ENCODE data around the gene STAT5B. TPM values are rescaled to one million over a fixed set of nuclear protein-coding genes. Genes with fewer than 3 reads are reported as not detected.

The STAT5B gene
- total and polyA plus RNA-seq, 4 experiments from 2014 or later = 91.3 to 261 (median 195) TPM

DNA sequence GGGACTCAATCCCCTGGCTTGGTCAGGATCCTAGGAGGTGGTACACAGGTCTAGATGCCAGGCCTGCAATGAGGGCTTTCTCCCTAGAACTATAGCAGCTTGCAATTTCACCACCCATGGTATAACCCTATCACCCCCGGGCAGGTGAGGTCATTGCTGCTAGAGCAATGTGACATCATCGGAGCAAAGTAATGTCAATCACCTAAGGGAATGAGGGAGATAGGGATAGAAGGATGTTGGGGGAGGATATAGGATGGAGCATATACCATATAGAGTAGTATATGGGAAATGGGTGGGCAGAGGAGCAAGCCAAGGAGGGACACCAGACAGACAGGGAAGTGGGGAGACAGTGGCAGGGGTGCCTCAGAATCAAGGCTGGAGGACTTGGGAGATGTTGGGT lies 98.5 kb downstream of the STAT5B start:
- no peaks in the 10 kb centered on the region for H3K27me3 ChIP-seq (ENCODE audit: insufficient read depth, low read length)
- POLR2A ChIA-PET (ENCODE audit: partially characterized antibody) = interaction anchor here (1.0 kb wide), 1 partner anchor 211 kb away, joined by 5 read pairs; the partner anchor contains the start of gene CNP
- no peak for DNase-seq
- no peak overlapping the region for H3K27ac ChIP-seq (ENCODE audit: low read depth, low read length)
- peaks cover 13 to 40% (median 25%) of the 10 kb centered on the region in 4 donors for H3K4me1 Mint-ChIP-seq
- H3K36me3 Mint-ChIP-seq = no peaks in the 10 kb centered on the region
- intact Hi-C loops (cut with micrococcal nuclease) = no loop called here
- H3K27me3 Mint-ChIP-seq = peaks cover 0 to 8% of the 10 kb centered on the region in 2 donors
- peaks cover 0 to 2% (median 0%) of the 10 kb centered on the region in 8 donors for H3K9me3 Mint-ChIP-seq
- peak overlapping the region in 3 of 8 donors; percentile 36 to 52 (median 46) for H3K4me3 Mint-ChIP-seq
- no peaks in the 10 kb centered on the region for H3K9me3 ChIP-seq (ENCODE audit: control insufficient read depth in 1 of 2, low read length in 2 of 2)
- H3K36me3 ChIP-seq (ENCODE audit: insufficient read depth, low read length) = no peaks in the 10 kb centered on the region
- CTCF ChIA-PET (ENCODE audit: partially characterized antibody) = no interaction called here
- H3K4me3 ChIP-seq (ENCODE audit: low read length in 2 of 2) = no peak overlapping the region
- H3K27ac Mint-ChIP-seq = peak overlapping the region in 2 of 7 donors; percentile 3 to 59
- H3K4me1 ChIP-seq (ENCODE audit: insufficient read depth, low read length) = peaks cover 39% of the 10 kb centered on the region

DNA sequence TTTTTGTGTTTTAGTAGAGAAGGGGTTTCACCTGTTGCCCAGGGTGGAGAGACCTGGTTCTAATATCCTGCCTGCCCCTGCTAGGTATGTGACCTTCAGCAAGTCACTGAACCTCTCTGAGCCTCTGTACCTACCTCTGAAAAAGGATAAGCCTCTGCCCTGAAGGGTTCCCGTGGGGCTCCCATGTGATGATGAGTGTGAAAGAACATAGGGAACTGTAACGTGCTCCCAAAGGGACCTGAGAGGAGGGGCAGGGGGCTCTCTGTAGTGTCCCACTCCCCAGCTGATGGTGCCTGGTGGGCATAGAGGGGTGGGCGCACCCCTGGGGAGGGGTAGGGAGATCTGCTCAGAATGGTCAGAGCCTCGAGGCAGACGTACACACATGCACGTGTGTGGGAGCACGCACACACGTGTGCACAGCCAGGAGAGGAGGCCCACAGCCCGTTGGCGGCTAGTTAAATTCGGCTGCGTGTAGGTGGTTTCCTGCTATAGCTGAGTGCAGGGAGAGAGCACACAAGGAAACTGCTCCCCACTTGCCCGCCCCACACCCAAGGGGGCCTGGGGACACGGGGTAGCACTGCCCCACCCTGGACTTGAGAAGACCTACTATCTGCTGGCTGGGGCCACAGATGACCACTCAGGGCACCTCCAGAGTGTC lies 101.9 kb downstream of the STAT5B start:
- no peaks in the 10 kb centered on the region for H3K9me3 ChIP-seq (ENCODE audit: control insufficient read depth in 1 of 2, low read length in 2 of 2)
- H3K4me3 Mint-ChIP-seq = no peak overlapping the region
- no peak overlapping the region for H3K4me3 ChIP-seq (ENCODE audit: low read length in 2 of 2)
- intact Hi-C loops (cut with micrococcal nuclease) = no loop called here
- DNase-seq = no peak
- H3K9me3 Mint-ChIP-seq = no peaks in the 10 kb centered on the region
- H3K4me1 Mint-ChIP-seq = peaks cover 6 to 16% (median 12%) of the 10 kb centered on the region in 4 donors
- ChIA-PET POLR2A (ENCODE audit: partially characterized antibody) (no interaction called here), CTCF (ENCODE audit: partially characterized antibody) (interaction anchor here (1.2 kb wide), 1 partner anchor 11 kb away, joined by 3 read pairs; the partner anchor contains the start of gene HCRT)
- peaks cover 0 to 4% of the 10 kb centered on the region in 2 donors for H3K27me3 Mint-ChIP-seq
- H3K27ac Mint-ChIP-seq = no peak overlapping the region
- peaks cover 12% of the 10 kb centered on the region for H3K4me1 ChIP-seq (ENCODE audit: insufficient read depth, low read length)
- no peak overlapping the region for H3K27ac ChIP-seq (ENCODE audit: low read depth, low read length)
- H3K36me3 ChIP-seq (ENCODE audit: insufficient read depth, low read length) = no peaks in the 10 kb centered on the region
- H3K36me3 Mint-ChIP-seq = no peaks in the 10 kb centered on the region
- no peaks in the 10 kb centered on the region for H3K27me3 ChIP-seq (ENCODE audit: insufficient read depth, low read length)

DNA sequence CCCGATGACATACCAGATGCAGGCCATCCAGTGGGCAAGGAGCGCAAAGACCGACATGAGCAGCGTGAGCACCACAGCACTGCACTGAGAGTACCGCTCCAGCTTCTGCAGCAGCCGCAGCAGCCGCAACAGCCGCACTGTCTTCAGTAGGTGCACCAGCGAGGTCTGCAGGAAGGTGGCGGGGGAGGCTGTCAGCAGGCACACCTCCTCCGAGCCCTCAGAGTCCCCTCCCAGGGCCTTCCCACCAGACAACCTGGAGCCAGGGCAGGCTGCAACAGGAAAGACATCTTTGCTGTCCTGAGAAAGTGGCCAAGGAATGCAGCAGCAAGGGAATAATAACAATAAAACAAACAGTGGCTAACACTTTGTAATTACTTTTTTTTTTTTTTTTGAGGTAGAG lies 104.4 kb downstream of the STAT5B start:
- Mint-ChIP-seq H3K4me3 (no peak overlapping the region), H3K36me3 (no peaks in the 10 kb centered on the region), H3K4me1 (no peaks in the 10 kb centered on the region), H3K9me3 (no peaks in the 10 kb centered on the region), H3K27me3 (peaks cover 0 to 2% of the 10 kb centered on the region in 2 donors), H3K27ac (no peak overlapping the region)
- Histone ChIP-seq H3K27me3 (ENCODE audit: insufficient read depth, low read length) (no peaks in the 10 kb centered on the region), H3K27ac (ENCODE audit: low read depth, low read length) (no peak overlapping the region), H3K4me1 (ENCODE audit: insufficient read depth, low read length) (no peaks in the 10 kb centered on the region), H3K4me3 (ENCODE audit: low read length in 2 of 2) (no peak overlapping the region), H3K36me3 (ENCODE audit: insufficient read depth, low read length) (no peaks in the 10 kb centered on the region), H3K9me3 (ENCODE audit: control insufficient read depth in 1 of 2, low read length in 2 of 2) (no peaks in the 10 kb centered on the region)
- intact Hi-C loops (cut with micrococcal nuclease) = no loop called here
- DNase-seq = no peak
- POLR2A ChIA-PET (ENCODE audit: partially characterized antibody) = no interaction called here
- CTCF ChIA-PET (ENCODE audit: partially characterized antibody) = no interaction called here

DNA sequence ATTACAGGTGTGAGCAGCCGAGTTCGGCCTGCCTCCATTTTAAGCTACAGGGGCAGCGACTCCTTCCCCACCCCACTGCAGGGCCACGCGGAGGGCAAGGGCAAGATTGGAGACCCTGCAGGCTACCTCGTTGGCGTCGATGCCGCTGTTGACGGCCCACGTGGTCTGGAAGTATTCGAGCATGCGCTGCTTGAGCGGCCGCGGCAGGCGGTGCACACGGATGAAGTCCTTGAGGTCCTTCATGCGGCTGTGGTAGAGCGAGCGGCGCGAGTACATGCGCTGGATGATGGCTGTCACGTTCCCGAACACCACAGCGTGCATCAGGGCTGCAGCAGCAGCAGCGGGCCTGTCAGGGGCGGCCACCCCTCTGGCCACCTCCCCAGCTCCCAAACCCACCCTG lies 106.8 kb downstream of the STAT5B start:
- Histone ChIP-seq H3K27ac (ENCODE audit: low read depth, low read length) (no peak overlapping the region), H3K4me1 (ENCODE audit: insufficient read depth, low read length) (no peaks in the 10 kb centered on the region), H3K9me3 (ENCODE audit: control insufficient read depth in 1 of 2, low read length in 2 of 2) (no peaks in the 10 kb centered on the region), H3K4me3 (ENCODE audit: low read length in 2 of 2) (no peak overlapping the region), H3K27me3 (ENCODE audit: insufficient read depth, low read length) (no peaks in the 10 kb centered on the region), H3K36me3 (ENCODE audit: insufficient read depth, low read length) (no peaks in the 10 kb centered on the region)
- Mint-ChIP-seq H3K9me3 (no peaks in the 10 kb centered on the region), H3K27me3 (no peaks in the 10 kb centered on the region), H3K4me1 (no peaks in the 10 kb centered on the region), H3K36me3 (no peaks in the 10 kb centered on the region), H3K27ac (no peak overlapping the region), H3K4me3 (no peak overlapping the region)
- ChIA-PET POLR2A (ENCODE audit: partially characterized antibody) (no interaction called here), CTCF (ENCODE audit: partially characterized antibody) (no interaction called here)
- DNase-seq = no peak
- intact Hi-C loops (cut with micrococcal nuclease) = no loop called here

DNA sequence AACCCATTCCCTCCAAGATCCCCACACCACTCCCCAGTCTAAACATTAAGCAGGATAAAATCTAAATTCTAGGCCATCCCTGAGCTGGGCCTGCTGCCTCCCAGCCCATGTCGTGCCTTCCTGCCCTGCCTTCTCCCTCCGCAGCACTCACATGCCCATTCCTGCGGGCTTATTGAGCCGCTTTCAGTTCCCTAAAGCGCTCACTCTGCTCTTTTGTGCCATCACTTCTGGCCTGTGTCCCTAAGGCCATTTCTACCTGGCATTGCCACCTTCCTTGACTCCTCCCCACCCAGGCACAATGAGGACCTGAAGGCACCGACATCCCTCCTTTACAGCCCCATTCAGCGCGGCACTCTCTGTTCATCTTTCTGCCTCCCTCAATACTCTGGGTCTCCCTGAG lies 108.4 kb downstream of the STAT5B start:
- H3K9me3 ChIP-seq (ENCODE audit: control insufficient read depth in 1 of 2, low read length in 2 of 2) = no peaks in the 10 kb centered on the region
- ChIA-PET POLR2A (ENCODE audit: partially characterized antibody) (no interaction called here), CTCF (ENCODE audit: partially characterized antibody) (no interaction called here)
- no peak overlapping the region for H3K27ac Mint-ChIP-seq
- H3K27me3 ChIP-seq (ENCODE audit: insufficient read depth, low read length) = no peaks in the 10 kb centered on the region
- no peak overlapping the region for H3K4me3 ChIP-seq (ENCODE audit: low read length in 2 of 2)
- H3K4me3 Mint-ChIP-seq = no peak overlapping the region
- H3K27ac ChIP-seq (ENCODE audit: low read depth, low read length) = no peak overlapping the region
- no peaks in the 10 kb centered on the region for H3K4me1 Mint-ChIP-seq
- DNase-seq = no peak
- H3K9me3 Mint-ChIP-seq = no peaks in the 10 kb centered on the region
- intact Hi-C loops (cut with micrococcal nuclease) = no loop called here
- no peaks in the 10 kb centered on the region for H3K27me3 Mint-ChIP-seq
- no peaks in the 10 kb centered on the region for H3K36me3 Mint-ChIP-seq
- H3K36me3 ChIP-seq (ENCODE audit: insufficient read depth, low read length) = no peaks in the 10 kb centered on the region
- no peaks in the 10 kb centered on the region for H3K4me1 ChIP-seq (ENCODE audit: insufficient read depth, low read length)

DNA sequence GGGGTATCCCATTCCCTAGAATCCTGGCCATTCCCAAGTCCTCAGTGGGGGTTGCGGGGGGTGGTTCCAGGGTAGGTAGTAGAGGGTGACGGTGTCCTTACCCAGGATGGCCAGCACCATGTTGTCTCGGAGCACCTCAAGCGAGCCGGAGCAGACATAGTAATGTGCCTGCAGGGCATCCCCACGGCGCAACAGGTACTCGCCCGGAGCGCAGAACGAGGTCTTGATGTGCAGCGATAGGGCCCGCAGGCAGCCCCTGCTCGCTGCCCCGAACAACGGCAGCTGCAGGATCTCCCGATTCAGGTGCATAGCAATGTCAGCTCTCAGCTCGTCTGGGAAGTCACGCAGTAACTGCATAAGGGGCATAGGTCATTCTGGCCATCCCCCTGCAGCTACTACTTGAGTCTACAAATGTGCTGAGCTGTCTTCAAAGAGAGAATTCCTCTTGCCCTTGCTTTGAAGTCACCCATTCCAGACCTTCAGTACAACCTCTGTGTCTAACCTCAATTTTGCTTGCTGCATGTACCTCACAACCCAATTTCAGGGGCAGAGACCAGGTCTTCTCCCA lies 109.9 kb downstream of the STAT5B start:
- CTCF ChIA-PET (ENCODE audit: partially characterized antibody) = no interaction called here
- no peak overlapping the region for H3K4me3 Mint-ChIP-seq
- no peaks in the 10 kb centered on the region for H3K36me3 Mint-ChIP-seq
- no peak for DNase-seq
- no peaks in the 10 kb centered on the region for H3K9me3 Mint-ChIP-seq
- Histone ChIP-seq H3K27ac (ENCODE audit: low read depth, low read length) (no peak overlapping the region), H3K9me3 (ENCODE audit: control insufficient read depth in 1 of 2, low read length in 2 of 2) (no peaks in the 10 kb centered on the region), H3K36me3 (ENCODE audit: insufficient read depth, low read length) (no peaks in the 10 kb centered on the region), H3K27me3 (ENCODE audit: insufficient read depth, low read length) (no peaks in the 10 kb centered on the region), H3K4me1 (ENCODE audit: insufficient read depth, low read length) (no peaks in the 10 kb centered on the region), H3K4me3 (ENCODE audit: low read length in 2 of 2) (no peak overlapping the region)
- no peaks in the 10 kb centered on the region for H3K4me1 Mint-ChIP-seq
- no peaks in the 10 kb centered on the region for H3K27me3 Mint-ChIP-seq
- no peak overlapping the region for H3K27ac Mint-ChIP-seq
- POLR2A ChIA-PET (ENCODE audit: partially characterized antibody) = no interaction called here
- intact Hi-C loops (cut with micrococcal nuclease) = no loop called here

DNA sequence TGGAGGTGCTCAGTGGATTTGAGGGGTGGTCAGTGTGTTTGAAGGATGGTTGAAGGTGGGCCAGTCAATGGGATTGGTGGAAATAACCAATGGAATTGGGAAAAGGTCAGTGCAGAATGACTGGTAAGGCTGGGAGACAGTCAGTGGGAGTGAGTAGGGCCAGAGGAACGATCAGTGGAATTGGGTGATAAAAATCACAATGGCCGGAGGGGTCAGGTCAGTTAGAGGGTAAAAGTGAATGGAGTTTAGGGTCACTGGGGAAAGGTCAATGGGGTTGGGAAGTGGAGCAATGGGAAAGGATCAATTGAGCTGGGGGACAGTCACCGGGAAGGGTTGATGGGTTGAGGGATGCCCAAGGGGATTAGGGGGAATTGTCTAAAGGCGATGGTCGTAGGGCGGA lies 110.4 kb downstream of the STAT5B start:
- Mint-ChIP-seq H3K27me3 (no peaks in the 10 kb centered on the region), H3K36me3 (no peaks in the 10 kb centered on the region), H3K27ac (peak overlapping the region in 1 of 7 donors; percentile 43), H3K4me3 (no peak overlapping the region), H3K9me3 (no peaks in the 10 kb centered on the region), H3K4me1 (no peaks in the 10 kb centered on the region)
- no peak overlapping the region for H3K27ac ChIP-seq (ENCODE audit: low read depth, low read length)
- POLR2A ChIA-PET (ENCODE audit: partially characterized antibody) = no interaction called here
- no peaks in the 10 kb centered on the region for H3K27me3 ChIP-seq (ENCODE audit: insufficient read depth, low read length)
- intact Hi-C loops (cut with micrococcal nuclease) = no loop called here
- no peak for DNase-seq
- no peak overlapping the region for H3K4me3 ChIP-seq (ENCODE audit: low read length in 2 of 2)
- CTCF ChIA-PET (ENCODE audit: partially characterized antibody) = no interaction called here
- no peaks in the 10 kb centered on the region for H3K4me1 ChIP-seq (ENCODE audit: insufficient read depth, low read length)
- no peaks in the 10 kb centered on the region for H3K36me3 ChIP-seq (ENCODE audit: insufficient read depth, low read length)
- H3K9me3 ChIP-seq (ENCODE audit: control insufficient read depth in 1 of 2, low read length in 2 of 2) = no peaks in the 10 kb centered on the region
